IPS-18a (cell line): ENCODE measurements around the gene RBMS3.
"Not testable (repeated sequence)": the region's sequence is repeated elsewhere in the genome, so short reads cannot be mapped to it uniquely, and the experiment has no call there.

Experiments
- H3K27ac ChIP-seq: one replicate; pipeline ENCODE4 v1.5.1; 2013; ENCODE audit warnings: low read length
- H3K27me3 ChIP-seq: one replicate; pipeline ENCODE4 v1.6.1; 2013; ENCODE audit warnings: mild to moderate bottlenecking, low read length; ENCODE audit not compliant: control insufficient read depth, insufficient read depth
- H3K36me3 ChIP-seq: one replicate; pipeline ENCODE4 v1.6.1; 2013; ENCODE audit warnings: low read depth, low read length; ENCODE audit not compliant: control insufficient read depth
- H3K4me1 ChIP-seq: one replicate; pipeline ENCODE4 v1.6.1; 2013; ENCODE audit warnings: low read depth, low read length; ENCODE audit not compliant: control insufficient read depth
- H3K4me3 ChIP-seq: one replicate; pipeline ENCODE4 v1.5.1; 2013; ENCODE audit warnings: low read length
- H3K9ac ChIP-seq: one replicate; pipeline ENCODE4 v1.6.1; 2013; ENCODE audit warnings: mild to moderate bottlenecking, low read length, moderate library complexity
- H3K9me3 ChIP-seq: one replicate; pipeline ENCODE4 v1.6.1; 2013; ENCODE audit warnings: low read depth, low read length; ENCODE audit not compliant: control insufficient read depth

The RBMS3 gene

GRCh38 chr3:29805757-29806156, 524.9 kb downstream of the RBMS3 start:
- Histone ChIP-seq H3K27ac (no peak overlapping the region), H3K4me3 (no peak overlapping the region), H3K4me1 (no peaks in the 10 kb centered on the region)

GRCh38 chr3:29808324-29808723, 527.5 kb downstream of the RBMS3 start:
- not testable (repeated sequence) for H3K36me3 ChIP-seq, H3K27me3 ChIP-seq, H3K9ac ChIP-seq, H3K4me1 ChIP-seq, H3K4me3 ChIP-seq, H3K9me3 ChIP-seq, H3K27ac ChIP-seq

More at GRCh38 chr3:29805757-29806156, 524.9 kb downstream of the RBMS3 start:
- Histone ChIP-seq H3K9me3 (no peaks in the 10 kb centered on the region), H3K36me3 (no peaks in the 10 kb centered on the region), H3K27me3 (no peaks in the 10 kb centered on the region), H3K9ac (no peak overlapping the region)

- Histone ChIP-seq H3K27ac (no peak overlapping the region), H3K9ac (no peak overlapping the region), H3K9me3 (no peaks in the 10 kb centered on the region), H3K27me3 (no peaks in the 10 kb centered on the region), H3K4me3 (no peak overlapping the region), H3K36me3 (no peaks in the 10 kb centered on the region), H3K4me1 (no peaks in the 10 kb centered on the region)
Observed at GRCh38 chr3:29822071-29822470, 541.2 kb downstream of the RBMS3 start.

GRCh38 chr3:29823233-29823632, 542.4 kb downstream of the RBMS3 start:
- Histone ChIP-seq H3K4me1 (no peaks in the 10 kb centered on the region), H3K9ac (no peak overlapping the region), H3K36me3 (no peaks in the 10 kb centered on the region), H3K27ac (no peak overlapping the region), H3K27me3 (no peaks in the 10 kb centered on the region), H3K9me3 (no peaks in the 10 kb centered on the region), H3K4me3 (no peak overlapping the region)

- no peak overlapping the region for H3K4me3 ChIP-seq
- H3K9me3 ChIP-seq = no peaks in the 10 kb centered on the region
- no peaks in the 10 kb centered on the region for H3K4me1 ChIP-seq
- H3K9ac ChIP-seq = no peak overlapping the region
- H3K36me3 ChIP-seq = no peaks in the 10 kb centered on the region
- no peak overlapping the region for H3K27ac ChIP-seq
- H3K27me3 ChIP-seq = no peaks in the 10 kb centered on the region
Observed at GRCh38 chr3:29826712-29827111, 545.8 kb downstream of the RBMS3 start.

- Histone ChIP-seq H3K4me3 (no peak overlapping the region), H3K36me3 (no peaks in the 10 kb centered on the region), H3K9me3 (no peaks in the 10 kb centered on the region), H3K4me1 (no peaks in the 10 kb centered on the region), H3K27ac (no peak overlapping the region), H3K27me3 (no peaks in the 10 kb centered on the region), H3K9ac (no peak overlapping the region)
Observed at GRCh38 chr3:29827756-29828155, 546.9 kb downstream of the RBMS3 start.

GRCh38 chr3:29829340-29829739, 548.5 kb downstream of the RBMS3 start:
- H3K9ac ChIP-seq = no peak overlapping the region
- H3K36me3 ChIP-seq = no peaks in the 10 kb centered on the region
- no peaks in the 10 kb centered on the region for H3K27me3 ChIP-seq
- H3K4me1 ChIP-seq = no peaks in the 10 kb centered on the region
- no peak overlapping the region for H3K27ac ChIP-seq
- H3K4me3 ChIP-seq = no peak overlapping the region
- no peaks in the 10 kb centered on the region for H3K9me3 ChIP-seq

- H3K27me3 ChIP-seq = no peaks in the 10 kb centered on the region
- no peak overlapping the region for H3K4me3 ChIP-seq
- no peak overlapping the region for H3K9ac ChIP-seq
- no peaks in the 10 kb centered on the region for H3K36me3 ChIP-seq
- no peak overlapping the region for H3K27ac ChIP-seq
- peaks cover 7% of the 10 kb centered on the region for H3K4me1 ChIP-seq
- no peaks in the 10 kb centered on the region for H3K9me3 ChIP-seq
Observed at GRCh38 chr3:29850641-29851040, 569.8 kb downstream of the RBMS3 start.

GRCh38 chr3:29852767-29853166, 571.9 kb downstream of the RBMS3 start:
- H3K27me3 ChIP-seq = no peaks in the 10 kb centered on the region
- H3K4me3 ChIP-seq = no peak overlapping the region
- H3K27ac ChIP-seq = no peak overlapping the region
- peaks cover 7% of the 10 kb centered on the region for H3K4me1 ChIP-seq
- no peaks in the 10 kb centered on the region for H3K36me3 ChIP-seq
- no peak overlapping the region for H3K9ac ChIP-seq
- H3K9me3 ChIP-seq = no peaks in the 10 kb centered on the region

GRCh38 chr3:29853841-29854397, 573.0 kb downstream of the RBMS3 start:
- Histone ChIP-seq H3K9me3 (no peaks in the 10 kb centered on the region), H3K27me3 (no peaks in the 10 kb centered on the region), H3K27ac (no peak overlapping the region), H3K4me3 (no peak overlapping the region), H3K9ac (no peak overlapping the region), H3K36me3 (no peaks in the 10 kb centered on the region), H3K4me1 (peaks cover 7% of the 10 kb centered on the region)

GRCh38 chr3:29854821-29855220, 574.0 kb downstream of the RBMS3 start:
- Histone ChIP-seq H3K9me3 (no peaks in the 10 kb centered on the region), H3K27ac (no peak overlapping the region), H3K9ac (no peak overlapping the region), H3K4me1 (peaks cover 1% of the 10 kb centered on the region), H3K36me3 (no peaks in the 10 kb centered on the region), H3K27me3 (no peaks in the 10 kb centered on the region), H3K4me3 (no peak overlapping the region)

- Histone ChIP-seq H3K36me3 (no peaks in the 10 kb centered on the region), H3K27ac (no peak overlapping the region), H3K4me1 (no peaks in the 10 kb centered on the region), H3K9me3 (no peaks in the 10 kb centered on the region), H3K4me3 (no peak overlapping the region), H3K9ac (no peak overlapping the region), H3K27me3 (no peaks in the 10 kb centered on the region)
Observed at GRCh38 chr3:29859726-29860270, 578.9 kb downstream of the RBMS3 start.
